NCI-H345 (cell line): ENCODE data around the gene FOXP4.

Experiments used
- DNase-seq: peaks from one replicate; lab custom pipeline; 2025; lab: John Stamatoyannopoulos, UW

FOXP4 gene

DNA sequence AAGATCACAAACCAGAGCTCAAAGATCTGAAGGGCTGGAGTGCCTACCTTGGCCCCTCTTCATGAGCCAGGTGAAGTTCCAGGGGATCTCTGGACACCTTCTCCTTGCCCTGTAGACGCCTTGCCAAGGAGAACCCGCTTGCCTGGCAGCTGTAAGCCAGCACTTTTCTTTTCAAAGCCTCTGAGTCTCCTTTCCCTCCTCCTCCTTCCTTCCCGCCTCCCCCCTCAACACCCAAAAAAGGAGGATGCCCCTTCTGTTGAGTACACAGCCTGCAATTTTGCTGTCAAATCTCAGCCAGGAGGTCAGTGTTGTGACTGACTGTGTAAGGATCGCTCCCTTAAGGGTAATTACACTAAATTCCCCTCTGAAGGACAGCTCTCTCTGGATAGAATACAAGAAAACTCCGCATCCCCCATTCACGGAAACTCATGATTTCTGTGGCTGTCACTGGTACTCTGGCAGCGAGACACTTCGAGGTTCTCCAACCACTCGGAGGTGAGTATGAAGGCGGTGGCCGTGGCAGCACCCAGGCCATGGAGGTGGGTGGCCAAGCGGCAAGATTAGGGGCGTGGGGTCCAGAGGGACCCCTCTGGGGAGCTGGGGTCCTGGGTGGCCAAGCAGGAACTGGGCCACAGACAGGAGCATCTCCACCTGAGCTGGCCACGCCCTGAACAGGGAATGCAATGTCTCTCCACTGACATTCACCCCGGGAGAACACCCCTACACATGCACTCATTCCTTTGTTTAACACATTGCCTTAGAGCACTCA lies 23.2 kb upstream of the FOXP4 start:
- no peak for DNase-seq

DNA sequence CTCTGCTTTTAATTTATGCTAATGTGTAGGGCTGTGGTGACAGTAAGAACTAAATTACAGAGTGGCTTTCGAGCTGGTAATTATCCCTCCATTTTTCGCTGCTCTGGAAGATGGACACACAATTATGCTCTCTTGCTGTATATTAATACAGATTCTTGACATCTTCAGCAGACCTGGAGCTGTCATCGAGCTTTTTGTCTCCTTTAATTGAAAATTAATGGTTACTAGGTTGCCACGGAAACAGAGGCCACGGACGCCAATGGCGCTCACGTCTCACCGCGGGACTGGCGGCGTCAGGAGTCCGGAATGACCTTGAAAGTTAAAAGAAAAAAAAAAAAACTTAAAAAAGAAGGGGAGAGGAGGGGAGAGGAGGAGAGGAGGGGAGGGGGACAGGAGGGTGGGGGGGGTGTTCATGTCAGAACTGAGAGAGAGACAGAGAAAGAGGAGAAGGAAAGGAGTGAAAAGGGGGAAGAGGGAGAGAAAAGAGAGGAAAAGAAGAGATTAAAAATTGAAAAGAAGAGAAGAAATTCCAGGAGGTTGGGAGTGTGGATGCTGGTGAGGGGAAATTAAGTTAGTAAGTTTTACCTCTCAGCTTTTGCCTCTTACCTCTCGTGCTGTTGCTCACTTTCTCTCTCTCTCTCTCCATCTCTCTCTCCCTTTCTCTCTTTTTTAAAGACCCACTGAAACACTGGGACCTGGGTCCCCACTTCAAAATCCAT lies 22.1 kb upstream of the FOXP4 start:
- DNase-seq, result no peak

DNA sequence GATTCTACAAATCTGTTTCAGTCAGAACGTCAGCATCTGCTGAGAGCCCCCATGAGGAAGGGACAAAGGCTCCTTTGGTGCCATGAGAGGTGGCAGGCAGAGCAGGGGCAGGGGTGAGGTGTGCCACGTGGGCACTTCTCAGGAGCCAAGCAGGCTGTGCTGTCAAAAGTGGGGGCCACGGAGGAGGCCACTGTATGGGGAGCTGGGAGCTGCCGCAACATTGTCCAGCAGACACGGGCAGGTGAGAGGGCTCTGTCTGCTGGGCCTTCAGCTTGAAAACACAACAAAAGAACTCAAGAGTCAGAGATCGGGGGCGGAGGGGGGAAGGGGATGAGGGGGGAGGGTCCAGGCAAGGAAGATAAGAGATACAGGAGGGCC lies 21.6 kb upstream of the FOXP4 start:
- no peak for DNase-seq

DNA sequence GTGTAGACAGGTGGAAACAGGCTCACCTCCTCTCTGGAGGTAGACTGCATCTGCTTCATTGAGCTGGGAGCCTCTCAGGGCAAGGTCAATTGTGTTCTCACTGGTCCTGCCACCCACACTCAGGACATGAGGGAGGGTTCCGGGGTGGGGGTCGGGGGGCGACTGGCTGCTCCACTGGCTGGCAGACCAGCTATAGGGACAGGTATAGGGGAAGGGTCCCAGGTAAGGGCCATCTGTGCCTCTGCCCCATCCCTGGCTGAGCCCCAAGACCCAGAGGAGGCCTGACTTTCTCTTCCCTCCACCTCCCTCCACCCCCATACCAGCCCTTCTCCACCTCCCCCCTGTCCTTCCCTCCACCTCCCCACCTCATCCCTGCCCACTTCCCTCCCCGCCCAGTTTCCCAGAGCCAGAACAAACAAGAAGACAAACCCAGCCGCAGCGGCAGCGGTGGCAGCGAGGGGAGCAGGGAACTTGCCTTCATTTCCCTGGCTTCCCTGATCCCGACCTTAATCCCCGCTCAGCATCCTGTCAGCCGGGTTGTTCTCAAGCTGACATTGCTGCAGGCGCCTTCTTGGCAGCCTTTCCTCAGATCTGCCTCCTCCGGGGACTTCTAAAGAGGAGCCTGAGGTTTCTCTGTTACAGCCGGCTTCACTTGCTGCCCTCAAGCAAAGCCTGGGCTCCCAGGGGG lies 18.3 kb upstream of the FOXP4 start:
- DNase-seq, result peak; percentile 30

DNA sequence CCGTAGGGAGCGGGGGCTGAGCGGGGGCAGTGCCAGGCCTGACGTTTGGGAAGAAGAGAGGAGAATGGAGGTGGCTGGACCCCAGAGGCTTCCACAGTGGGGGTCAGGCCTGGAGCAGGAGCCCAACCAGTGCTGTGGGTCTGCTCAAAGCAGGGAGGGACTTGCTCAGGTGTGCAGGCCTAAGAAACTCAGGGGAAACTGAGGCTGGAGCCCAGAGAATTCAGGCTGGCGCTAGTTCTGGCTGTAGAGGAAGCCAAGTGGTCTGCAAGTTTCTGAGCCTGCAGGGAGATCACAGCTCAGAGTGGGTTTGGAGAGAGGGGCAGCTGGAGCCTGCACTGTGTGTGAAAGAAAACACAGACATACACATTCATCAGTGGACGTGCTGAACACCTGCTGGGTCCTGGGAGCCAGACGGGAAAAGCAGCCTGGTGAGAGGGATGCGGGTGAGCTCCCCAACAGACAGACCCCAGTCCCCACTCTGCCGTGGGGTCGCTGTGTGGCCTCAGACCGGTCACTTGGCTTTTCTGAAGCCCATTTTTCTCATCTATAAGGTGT lies 17.7 kb upstream of the FOXP4 start:
- DNase-seq, result no peak

DNA sequence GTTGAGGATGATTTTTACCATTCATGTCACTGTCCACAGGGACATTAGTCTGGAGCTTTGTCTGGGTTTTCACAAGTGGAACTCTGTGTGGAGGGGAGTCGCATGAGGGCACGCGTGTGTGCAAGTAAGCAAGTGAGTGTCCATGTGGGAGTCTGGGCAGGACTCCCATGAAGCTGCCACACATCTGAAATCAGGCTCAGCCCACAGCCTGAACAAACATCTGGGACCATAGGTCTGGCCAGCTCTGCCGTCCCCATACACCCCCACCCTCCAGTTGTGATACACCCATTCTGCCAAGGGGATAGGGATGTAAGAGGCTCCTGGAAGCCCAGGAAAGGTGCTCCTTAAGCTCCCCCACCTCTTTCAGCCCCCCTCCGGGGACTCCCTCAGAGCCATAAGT lies 17.1 kb upstream of the FOXP4 start:
- DNase-seq, result no peak

DNA sequence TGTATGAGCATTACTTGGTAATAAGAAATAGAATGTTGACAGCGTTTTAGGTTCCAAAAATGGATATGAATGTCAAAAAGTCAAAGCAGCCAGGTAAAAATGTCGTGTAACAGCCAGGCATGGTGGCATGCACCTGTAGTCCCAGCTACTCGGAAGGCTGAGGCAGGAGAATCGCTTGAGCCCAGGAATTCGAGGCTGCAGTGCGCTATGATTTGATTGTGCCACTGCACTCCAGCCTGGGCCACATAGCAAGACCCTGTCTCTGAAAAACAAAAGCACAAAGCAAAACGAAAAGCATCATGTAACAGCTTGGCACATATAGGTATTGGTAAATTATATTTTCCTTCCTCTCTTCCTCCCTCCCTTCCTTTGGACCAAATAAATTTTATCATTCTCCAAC lies 16.2 kb upstream of the FOXP4 start:
- DNase-seq, result no peak

DNA sequence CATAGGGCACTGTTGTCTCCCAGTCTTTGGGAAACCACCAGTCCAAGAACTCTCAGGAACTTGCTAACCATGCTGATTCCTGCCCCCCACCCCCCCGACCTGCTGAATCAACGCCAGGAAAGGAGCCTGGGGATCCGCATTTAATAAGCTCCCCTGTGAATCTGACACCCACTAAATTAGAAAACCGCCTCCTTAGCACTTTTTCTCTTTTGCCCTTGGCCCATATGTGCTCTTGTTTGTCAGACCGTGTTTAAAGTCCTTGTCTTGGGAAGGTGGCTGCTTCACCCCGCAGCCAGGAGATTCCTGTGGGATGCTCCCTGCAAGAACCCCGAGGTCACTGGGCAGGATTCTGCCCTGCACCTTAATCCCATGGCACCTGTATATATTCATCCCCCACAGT lies 15.7 kb upstream of the FOXP4 start:
- no peak for DNase-seq

DNA sequence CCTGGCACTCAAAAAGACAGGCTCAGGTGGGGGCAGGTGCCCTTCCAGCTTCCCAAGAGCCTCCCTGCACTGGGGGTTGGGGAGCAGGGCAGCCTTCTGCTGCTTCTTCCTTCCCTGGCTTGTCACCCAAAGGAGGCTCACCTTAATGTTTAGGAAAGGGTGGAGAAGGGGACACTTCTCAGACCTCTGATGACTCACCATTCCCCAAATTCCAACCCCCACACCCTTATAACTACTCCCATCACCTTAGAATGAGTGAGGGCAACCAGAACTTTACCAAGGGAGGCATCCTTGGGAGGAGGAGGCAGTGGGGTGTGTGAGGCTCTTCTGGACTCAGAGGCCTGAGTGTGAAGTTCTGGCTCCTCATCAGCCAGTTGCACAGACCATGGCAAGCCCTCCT lies 15.2 kb upstream of the FOXP4 start:
- no peak for DNase-seq

DNA sequence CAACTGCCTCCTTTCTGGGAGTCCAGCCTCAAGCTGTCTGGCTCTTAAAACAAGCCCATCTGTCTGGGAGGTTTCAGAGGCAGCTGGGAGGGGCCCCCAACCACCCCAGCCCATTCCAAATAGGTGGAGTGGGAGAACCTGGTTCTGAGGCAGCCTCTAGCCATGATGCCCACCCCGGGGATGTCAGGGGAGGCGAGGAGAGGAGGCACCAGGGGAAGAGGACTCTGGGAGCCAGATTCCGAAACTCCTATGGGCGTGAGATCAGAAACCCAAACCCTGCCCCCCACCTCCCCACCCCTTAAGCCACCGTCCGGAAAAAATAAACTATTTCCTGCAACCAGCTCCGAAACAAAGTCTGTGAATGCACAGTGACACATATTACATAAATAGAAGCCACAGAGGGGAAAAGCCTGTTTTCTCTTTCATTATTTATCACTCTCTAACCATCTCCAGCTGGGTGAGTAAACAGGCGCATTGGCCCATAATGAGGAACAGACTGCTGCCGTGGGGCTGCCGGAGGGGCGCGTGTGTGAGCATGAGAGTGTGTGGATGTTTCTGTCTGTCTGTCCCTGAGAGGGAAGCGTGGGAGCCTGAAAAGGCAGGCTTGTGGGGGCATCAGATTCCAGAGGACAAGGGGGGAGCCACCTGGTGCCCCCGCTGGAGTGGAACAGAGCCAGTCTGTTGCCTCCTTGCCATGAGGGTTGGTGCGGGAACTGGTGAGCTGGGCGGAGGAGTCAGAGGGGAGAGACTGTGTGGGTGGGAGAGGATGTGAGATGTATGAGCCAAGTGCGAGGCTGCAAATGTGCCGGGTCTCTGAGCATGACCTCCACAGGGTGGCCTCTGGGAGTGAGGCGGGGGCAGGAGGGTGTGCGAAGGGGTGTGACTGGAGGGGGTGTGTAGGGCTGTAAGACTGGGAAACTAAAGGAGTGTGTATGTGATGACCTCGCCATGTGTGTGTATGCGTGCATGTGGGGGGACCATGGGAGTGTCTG lies 14.3 kb upstream of the FOXP4 start:
- DNase-seq, result peak; percentile 72

DNA sequence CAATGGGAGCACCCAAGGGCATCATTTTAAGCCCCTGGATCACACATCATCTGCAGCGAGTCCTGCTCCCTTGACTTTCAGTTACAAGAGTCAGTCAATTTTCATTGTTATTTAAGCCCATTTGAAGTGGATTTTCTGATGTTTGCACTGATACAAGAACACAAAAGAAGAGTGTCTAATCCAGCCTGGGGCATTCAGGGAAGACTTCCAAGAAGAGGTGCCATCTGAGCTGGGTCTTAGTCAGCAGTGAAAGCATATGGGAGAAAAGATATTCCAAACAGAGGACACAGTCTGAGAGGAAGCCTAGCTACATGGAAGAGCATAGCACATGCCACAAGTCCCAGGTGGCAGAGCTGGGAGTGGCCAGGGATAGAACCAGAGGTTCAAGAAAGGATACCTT lies 10.4 kb upstream of the FOXP4 start:
- DNase-seq, result no peak

DNA sequence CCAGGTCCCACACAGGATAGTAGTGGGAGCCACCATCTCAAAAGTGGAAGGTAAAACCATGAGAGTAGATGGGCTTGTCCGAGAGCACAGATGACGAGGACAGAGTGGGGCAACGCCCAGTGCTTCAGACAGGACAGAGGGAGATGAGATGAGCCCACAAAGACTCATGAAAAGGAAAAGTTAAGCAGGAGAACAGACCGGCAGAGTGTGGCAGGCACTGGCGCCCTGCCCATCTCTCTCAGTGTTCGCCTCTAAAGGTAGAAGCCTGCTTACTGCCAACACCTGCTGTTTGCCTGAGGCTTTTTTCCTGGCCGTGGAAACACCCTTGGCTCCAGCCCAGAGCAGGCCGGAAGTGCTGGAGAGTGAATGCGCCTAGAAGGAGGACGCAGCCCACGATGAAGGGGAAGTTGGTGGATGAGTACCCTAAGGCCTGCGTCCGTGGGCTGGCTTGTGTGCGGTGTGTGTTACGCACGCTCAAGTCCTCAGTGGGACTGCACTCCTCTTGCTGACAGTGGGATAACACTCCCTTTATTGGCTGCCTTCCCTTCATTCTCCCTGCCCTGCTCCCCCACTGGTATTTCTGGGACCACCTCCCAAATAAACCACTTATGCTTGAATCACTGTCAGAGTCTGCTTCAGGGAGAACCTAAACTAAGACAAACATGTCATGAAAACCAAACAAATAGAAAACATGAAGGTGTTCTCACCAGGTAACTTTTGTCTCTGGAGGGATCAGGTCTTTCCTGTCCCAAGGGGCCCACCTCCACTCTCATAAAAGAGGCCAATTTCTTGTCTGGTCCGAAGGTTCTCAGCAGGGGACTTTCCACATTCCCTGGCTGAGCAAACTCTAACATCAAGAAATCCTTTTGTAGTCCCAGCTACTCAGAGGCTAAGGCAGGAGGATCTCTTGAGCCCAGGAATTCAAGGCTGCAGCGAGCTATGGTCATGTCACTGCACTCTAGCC lies 9.1 kb upstream of the FOXP4 start:
- peak; percentile 95 for DNase-seq

DNA sequence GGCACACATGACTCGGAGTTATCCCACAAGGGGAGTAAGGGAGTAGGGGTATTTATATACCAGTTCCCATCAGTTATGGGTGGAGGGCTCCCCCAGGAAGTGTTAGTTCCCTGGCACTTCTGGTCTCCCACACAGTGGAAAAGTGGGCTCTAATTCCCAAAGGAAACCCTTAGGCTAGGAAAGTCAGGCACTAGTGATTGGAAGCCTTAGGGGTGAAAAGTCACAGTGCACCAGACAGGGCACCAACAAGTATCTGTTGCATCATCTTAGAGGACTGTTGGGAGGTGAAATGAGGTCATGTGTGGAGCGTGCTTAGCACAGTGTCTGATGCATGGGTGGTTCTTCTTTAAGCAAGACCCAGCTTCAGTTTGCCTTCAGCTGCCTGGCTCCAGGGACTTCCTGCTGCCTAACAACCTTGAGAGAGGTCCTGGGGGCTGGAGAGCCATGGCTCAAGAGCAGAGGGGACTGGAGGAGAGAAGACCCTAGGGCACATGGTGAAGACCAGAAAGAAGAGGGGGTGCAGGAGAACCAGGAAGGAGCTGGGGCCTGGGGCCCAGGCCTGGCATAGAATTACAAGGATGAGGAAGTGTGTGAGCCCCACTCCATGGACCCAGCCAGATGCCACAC lies 7.5 kb upstream of the FOXP4 start:
- DNase-seq, result no peak

DNA sequence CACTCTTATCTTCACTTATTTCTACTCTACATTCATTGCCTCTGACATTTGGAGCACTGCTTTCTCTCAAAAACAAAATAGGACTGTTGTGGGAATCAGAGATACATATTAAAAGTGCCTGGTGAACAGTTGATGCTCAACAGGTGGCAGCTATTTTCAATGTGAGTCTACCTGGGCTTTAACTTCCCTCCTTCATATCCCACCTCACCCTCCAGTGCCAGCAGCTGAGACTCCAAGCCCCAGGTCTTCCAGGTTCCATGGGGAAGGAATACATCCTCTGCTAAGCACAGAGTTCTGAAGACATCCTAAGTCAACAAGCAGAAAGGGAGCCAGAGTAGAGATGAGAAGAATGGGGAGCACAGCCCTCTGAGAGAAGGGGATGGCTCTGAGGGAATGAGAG lies 7.0 kb upstream of the FOXP4 start:
- DNase-seq, result no peak

DNA sequence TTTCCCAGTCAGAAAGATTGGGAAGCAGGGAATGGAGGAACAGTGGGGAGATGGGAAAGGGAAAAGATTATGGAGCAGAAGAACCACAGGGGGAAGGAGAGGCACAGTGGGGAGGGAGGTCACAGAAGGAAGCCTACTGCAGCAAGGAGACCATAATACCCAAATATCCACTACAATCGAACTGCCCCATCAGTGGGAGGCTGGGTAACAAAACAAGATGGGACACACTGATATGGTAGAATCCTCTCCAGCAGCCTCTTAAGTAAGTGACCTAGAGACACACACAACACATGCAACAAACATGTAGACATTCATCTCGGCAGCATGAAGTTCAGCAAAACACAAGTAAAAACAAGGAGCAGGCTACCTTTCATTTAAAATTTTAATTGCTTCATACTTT lies 4.8 kb upstream of the FOXP4 start:
- DNase-seq, result no peak

DNA sequence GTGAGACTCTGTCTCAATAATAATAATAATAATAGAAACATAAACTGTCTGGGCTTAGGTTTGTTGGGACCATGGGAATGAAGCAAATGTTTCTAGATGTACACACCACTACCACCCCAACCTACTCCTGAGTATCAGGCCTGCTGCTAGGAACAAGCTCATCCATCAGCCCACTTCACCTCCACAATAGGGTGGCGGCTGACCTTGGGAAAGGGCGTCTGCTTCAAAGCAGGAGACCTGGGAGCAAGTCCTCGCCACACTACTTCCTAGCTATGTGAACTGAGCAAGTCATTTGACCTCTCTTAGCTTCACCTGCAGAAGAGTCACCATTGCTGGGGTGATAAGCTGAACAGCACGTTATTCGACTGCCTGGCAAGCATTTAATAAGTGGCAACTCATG lies 3.1 kb upstream of the FOXP4 start:
- no peak for DNase-seq

DNA sequence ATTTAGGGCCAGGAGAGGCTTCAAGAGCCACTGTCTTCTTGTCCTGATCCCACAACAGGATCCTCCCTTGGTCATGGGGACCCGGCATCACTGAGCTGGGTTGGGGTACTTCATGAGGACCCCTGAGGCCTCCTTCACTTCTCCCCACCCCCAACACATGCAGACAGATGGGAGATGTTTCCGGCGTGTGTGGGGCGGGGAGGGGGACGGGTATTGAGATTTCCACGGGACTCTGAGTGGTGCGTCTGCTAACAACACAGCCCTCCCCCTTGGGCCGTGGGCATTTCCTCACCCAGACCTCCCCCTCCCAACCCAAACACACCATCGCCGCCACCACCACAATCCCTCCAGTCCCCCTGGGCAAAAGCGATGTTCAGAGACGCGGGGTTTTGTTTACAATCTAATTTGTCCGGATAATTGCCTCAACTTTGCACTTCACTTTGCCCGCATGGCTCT lies 906 bp upstream of the FOXP4 start:
- DNase-seq, result no peak

DNA sequence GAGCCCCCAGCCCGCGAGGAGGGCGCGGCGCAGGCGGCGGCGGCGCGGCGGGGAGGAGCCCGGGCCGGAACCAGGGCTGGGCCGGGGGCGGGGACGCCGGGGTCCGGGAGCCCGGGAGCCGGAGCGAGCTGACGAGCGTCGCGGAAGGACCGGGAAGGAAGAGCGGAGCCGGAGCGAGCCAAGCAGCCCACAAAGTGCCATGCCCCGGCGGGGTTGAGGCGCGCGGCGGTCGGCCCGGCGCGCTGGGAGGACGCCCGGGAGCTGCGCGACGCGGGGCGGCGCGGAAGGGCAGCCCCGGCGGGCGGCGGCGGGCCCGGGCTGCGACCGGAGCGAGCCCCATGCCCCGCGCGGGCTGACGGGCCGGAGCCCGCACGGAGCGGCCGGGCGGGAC lies 289 bp downstream of the FOXP4 start:
- peak; percentile 71 for DNase-seq

DNA sequence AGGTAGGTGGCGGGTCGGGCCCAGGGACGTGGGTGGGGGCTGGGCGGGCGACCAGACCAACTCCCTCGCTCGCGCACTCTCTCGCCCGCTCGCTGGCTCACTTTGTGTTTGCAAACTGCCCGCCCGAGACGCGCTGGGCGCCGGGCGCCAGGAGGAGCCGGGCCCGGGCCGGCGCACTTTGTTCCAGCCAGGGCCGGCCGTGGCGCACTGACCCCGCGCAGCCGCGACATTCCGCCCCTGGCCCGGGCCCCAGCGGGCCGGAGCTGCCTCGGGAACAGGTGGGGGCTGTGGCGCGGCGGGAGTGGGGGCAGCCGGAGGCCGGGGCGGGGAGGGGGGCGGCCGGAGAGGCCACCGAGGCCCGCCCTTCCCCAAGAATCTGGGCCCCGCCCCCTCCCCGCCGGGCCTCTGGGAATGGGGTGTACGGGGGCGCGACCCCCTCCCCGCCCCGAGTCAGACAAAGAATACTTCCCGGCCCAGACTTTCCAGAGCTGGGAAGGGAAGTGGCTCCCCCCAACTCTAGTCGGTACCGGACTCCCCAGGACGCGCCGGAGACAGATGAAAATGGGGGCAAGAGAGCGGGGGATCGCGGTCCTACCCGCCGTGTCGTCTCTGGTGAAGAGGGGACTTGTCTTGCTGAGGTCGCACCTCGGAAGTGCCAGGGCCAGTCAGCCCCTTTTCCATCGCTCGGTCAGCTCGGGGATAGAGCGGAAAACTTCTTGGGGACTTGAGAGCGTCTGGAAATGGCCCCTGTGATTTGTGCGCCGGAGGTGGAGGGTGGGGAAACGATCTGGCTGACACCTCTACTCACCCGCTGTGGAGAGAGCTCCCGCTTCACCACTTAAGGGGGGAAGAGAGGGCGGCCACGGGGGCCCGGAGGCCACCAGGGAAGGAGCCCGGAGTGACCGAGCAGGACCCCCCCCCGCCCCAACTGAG lies 951 bp downstream of the FOXP4 start:
- DNase-seq, result peak; percentile 16
